ENCODE data around the gene GREB1.

Gene GREB1

GRCh38 chr2:11581124-11581796 lies 47.4 kb downstream of the GREB1 start:
- DNase-seq: no peak

GRCh38 chr2:11581797-11582611 lies 48.2 kb downstream of the GREB1 start:
- DNase-seq: no peak

DNA sequence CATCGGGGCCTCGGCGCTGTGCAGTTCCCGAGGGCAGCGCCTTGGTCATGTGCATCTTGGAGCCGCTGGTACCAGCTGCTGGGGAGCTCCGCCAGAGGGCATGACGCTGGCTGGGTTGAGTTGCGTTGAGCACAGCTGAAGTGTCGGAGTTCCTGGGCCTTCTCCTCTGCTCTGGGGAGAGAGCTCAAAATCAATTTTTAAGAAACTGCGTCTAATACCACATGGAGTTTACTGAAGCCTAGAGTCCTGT lies 48.7 kb downstream of the GREB1 start:
- no peak for DNase-seq

GRCh38 chr2:11582862-11583752 lies 49.3 kb downstream of the GREB1 start:
- peak; percentile 67 for DNase-seq

- peak; percentile 62 for DNase-seq
These were observed 50.1 kb downstream of the GREB1 start for GRCh38 chr2:11583840-11584524.

DNA sequence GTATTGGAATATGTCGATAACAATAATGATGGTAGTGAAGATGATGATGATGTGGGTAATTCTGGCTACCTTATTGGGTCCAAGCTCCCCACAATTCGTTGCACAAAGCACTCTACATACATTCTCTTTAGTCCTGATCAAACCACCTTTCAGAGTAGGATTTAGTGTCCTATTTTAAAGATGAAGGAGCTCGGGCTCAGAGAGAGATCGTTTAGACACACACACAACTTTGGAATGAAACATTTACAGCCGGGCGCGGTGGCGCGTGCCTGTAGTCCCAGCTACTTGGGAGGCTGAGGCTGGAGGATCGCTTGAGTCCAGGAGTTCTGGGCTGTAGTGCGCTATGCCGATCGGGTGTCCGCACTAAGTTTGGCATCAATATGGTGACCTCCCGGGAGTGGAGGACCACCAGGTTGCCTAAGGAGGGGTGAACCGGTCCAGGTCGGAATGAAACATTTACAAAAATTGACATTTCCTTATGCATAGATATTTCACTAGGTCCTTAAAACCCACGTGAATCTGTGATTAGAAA lies 50.7 kb downstream of the GREB1 start:
- no peak for DNase-seq

- DNase-seq: no peak
These were observed 51.2 kb downstream of the GREB1 start for GRCh38 chr2:11585071-11585470.

DNA sequence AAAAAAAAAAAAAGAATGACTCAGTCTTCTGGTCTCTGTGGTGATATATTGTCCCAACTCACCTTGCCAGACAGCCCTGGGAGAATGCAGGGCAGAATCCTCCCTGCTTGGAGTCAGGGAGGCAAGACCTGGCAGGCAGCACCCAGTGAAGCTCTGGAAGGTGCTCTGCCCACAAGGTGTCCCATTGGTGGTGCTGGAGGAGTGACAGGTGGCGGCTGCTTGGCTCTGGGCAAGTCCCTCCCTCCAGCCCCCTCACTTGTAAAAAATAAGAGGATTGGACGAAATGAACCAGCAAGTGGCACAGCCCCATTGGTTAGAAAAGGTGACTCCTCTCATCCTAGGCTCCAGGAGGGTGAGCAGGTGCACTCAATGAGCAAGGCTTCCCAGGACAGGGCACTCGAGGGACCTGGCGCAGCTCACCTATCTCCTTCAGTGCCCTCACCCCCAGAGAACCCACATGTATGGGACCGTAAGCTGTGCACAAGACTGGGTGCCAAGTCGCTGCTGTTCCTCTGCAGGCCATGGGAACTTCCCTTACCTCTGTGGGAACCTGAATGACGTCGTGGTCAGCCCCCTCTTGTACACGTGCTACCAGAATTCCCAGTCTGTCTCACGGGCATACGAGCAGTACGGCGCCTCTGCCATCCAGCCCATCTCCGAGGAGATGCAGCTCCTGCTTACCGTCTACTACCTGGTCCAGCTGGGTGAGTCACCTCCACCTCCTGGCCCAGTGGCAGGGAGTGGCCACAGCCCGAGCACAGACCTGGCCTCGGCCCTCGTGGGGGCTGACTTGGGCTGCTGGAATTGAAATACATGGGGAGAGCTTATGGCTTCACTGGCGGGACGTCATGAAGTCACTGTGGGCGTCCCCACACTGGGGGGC lies 54.6 kb downstream of the GREB1 start:
- no peak for DNase-seq

DNA sequence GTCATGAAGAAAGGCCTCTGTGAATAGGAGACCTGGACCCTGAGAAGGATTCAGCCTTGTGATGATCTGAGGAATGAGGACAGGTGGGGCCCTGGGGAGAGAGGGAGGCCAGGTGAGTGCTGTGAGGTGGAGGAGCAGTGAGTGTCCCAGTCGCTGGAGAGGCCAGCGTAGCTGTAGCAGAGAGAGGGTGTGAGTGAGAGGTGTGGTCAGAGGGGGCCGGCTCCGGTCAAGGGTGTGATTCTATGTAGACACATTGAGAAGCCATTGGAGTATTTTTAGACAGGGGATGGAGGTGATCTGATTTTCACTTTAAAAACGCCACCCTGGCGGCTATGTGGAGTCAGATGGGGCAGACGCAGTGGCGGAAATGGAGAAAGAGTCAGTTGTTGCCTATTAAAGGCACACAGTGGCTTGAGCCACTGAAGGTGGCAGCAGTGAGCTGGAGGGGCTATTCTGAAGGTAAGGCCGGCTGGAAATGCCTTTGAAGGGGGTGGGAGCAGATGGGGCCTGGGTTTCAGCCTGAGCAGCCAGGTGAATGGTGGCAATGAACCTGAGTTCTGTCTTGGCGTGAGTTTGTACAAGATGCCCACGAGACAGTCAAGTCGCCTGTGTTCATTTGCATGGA lies 55.6 kb downstream of the GREB1 start:
- DNase-seq: no peak

DNA sequence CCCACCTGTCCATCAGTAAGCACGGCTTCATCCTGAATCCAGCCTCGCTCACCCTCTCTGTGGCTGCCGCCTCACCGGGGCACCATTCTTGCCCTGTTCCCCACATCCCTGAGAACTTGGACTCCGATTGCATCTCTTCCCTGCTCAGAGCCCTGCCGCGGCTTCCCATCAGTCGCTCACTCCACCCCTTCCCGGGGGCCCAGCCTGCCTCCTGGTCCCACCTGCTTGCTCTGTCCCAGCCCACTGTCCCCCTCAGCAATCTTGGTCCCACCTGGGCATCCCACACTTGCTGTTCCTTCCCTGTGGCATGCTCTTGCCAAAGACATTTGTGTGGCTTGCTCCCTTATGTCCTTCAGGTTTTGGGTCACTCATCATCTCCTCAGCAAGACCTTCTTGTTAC lies 56.3 kb downstream of the GREB1 start:
- DNase-seq: no peak

GRCh38 chr2:11591091-11591490 lies 57.2 kb downstream of the GREB1 start:
- DNase-seq: no peak

GRCh38 chr2:11592671-11593574 lies 59.1 kb downstream of the GREB1 start:
- DNase-seq: no peak

GRCh38 chr2:11596801-11597200 lies 63.0 kb downstream of the GREB1 start:
- no peak for DNase-seq

- DNase-seq: no peak
These were observed 63.8 kb downstream of the GREB1 start for GRCh38 chr2:11597538-11598225.

DNA sequence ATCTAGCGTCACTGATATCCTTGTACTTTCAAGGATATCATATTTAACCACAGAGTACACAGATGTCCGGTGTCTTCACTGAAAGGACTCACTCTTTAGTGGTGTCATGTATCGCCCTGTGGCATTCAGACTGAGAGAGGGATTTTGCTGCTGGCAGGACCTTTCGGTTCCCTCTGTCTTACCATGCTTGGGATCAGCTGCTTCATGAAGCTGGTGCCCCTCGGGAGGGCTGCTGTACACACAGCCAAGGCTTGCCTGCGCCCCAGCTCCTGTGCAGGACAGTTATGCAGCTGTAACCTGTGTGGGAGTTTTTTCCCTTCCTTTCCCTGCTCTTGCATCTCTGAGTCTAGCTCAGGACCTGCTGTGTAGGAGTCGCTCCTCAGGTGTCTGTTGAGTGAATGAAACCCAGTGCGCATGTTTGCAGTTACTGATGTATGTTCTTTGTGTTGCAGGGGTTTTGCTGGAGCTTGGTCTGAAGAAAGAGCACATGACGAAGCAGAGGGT lies 64.4 kb downstream of the GREB1 start:
- DNase-seq: no peak

GRCh38 chr2:11602563-11603204 lies 68.8 kb downstream of the GREB1 start:
- DNase-seq: no peak

DNA sequence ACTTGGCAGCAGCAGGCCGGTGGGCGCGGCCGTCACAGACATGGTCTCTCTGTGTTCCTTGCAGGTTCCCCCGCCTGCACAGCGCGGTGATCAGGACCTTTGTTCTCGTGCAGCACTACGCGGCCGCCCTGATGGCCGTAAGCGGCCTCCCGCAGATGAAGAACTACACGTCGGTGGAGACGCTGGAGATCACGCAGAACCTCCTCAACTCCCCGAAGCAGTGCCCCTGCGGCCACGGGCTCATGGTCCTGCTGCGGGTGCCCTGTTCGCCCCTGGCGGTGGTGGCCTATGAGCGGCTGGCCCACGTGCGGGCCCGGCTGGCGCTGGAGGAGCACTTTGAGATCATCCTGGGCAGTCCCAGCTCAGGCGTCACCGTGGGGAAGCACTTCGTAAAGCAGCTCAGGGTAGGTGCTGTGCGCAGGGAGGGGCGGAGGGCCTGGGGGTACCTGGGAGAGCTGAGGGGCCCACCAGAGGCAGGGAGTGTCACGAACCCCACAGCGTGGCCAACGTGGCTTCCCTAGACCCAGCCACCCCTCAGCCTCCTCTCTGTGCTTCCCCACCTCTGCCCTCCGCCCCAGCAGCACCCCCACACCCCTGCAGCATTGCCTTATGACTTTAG lies 76.9 kb downstream of the GREB1 start:
- no peak for DNase-seq

GRCh38 chr2:11611251-11611650 lies 77.4 kb downstream of the GREB1 start:
- no peak for DNase-seq
